ENCODE measurements around the gene TMEM11.

TMEM11 gene

GRCh38 chr17:21177854-21178600 is 35.9 kb downstream of the TMEM11 start:
- DNase-seq: peak; percentile 12

- DNase-seq: no peak
These were observed 36.6 kb downstream of the TMEM11 start for GRCh38 chr17:21177401-21177800.

GRCh38 chr17:21176773-21177395 is 37.1 kb downstream of the TMEM11 start:
- peak; percentile 13 for DNase-seq

- DNase-seq: no peak
These were observed 39.2 kb downstream of the TMEM11 start for GRCh38 chr17:21174713-21175112.

GRCh38 chr17:21174186-21174585 is 39.8 kb downstream of the TMEM11 start:
- DNase-seq: no peak

- DNase-seq: no peak
These were observed 40.4 kb downstream of the TMEM11 start for GRCh38 chr17:21173543-21173942.

GRCh38 chr17:21172846-21173245 is 41.1 kb downstream of the TMEM11 start:
- no peak for DNase-seq

GRCh38 chr17:21171970-21172510 is 41.9 kb downstream of the TMEM11 start:
- no peak for DNase-seq

GRCh38 chr17:21171309-21171922 is 42.5 kb downstream of the TMEM11 start:
- no peak for DNase-seq

- DNase-seq: no peak
These were observed 43.2 kb downstream of the TMEM11 start for GRCh38 chr17:21170809-21171208.

GRCh38 chr17:21169496-21169895 is 44.5 kb downstream of the TMEM11 start:
- DNase-seq: no peak

- no peak for DNase-seq
These were observed 45.5 kb downstream of the TMEM11 start for GRCh38 chr17:21168555-21168865.

GRCh38 chr17:21167303-21167702 is 46.7 kb downstream of the TMEM11 start:
- DNase-seq: no peak

GRCh38 chr17:21166595-21167210 is 47.3 kb downstream of the TMEM11 start:
- no peak for DNase-seq

- DNase-seq: no peak
These were observed 47.9 kb downstream of the TMEM11 start for GRCh38 chr17:21165922-21166594.

GRCh38 chr17:21164620-21165019 is 49.3 kb downstream of the TMEM11 start:
- no peak for DNase-seq

GRCh38 chr17:21164216-21164615 is 49.7 kb downstream of the TMEM11 start:
- DNase-seq: no peak

GRCh38 chr17:21163101-21163500 is 50.9 kb downstream of the TMEM11 start:
- DNase-seq: no peak

- DNase-seq: no peak
These were observed 51.6 kb downstream of the TMEM11 start for GRCh38 chr17:21162394-21162775.

- no peak for DNase-seq
These were observed 52.2 kb downstream of the TMEM11 start for GRCh38 chr17:21161498-21162393.

GRCh38 chr17:21160401-21160800 is 53.6 kb downstream of the TMEM11 start:
- no peak for DNase-seq

Data from right forelimb (tissue), 1 donor.